HepG2 (cell line): Measurements from ENCODE around the gene F9. TPM values are rescaled to one million over a fixed set of nuclear protein-coding genes. Genes with fewer than 3 reads are reported as not detected.

Experiments used
- ATAC-seq: fragments of 200-7000 bp; cut with Tn5 transposase; 3 replicates; pipeline ENCODE4 v1.9.1; 2020; ENCODE audit warnings: mild to moderate bottlenecking, moderate library complexity
- BruUV-seq: library from RNA; stranded (reverse); fragments of 400-500 nt; replicated peaks from 2 replicates; lab custom pipeline; 2021; lab: Mats Ljungman, UMichigan
- CTCF ChIA-PET: fragments of 300-600 bp; formaldehyde crosslinking; extraction: SDS; loops from one replicate; lab custom pipeline; 2021; ENCODE audit warnings: low total read pairs, inconsistent platforms, low intra/inter-chr PET ratio; lab: Yijun Ruan, JAX
- POLR2A ChIA-PET: fragments of 350-600 bp; sonication (Branson Sonifier 250); formaldehyde crosslinking; loops from one replicate; lab custom pipeline; 2020; ENCODE audit warnings: antibody characterized with exemption, inconsistent platforms; lab: Yijun Ruan, JAX
- DNase-seq: peaks from one replicate; pipeline ENCODE4 v3.0.0-alpha.2; 2015; ENCODE audit warnings: low spot score
- FAIRE-seq: peaks from 3 replicates; lab custom pipeline; 2011; peaks lifted over from hg19 to GRCh38; lab: Jason Lieb, UNC
- H2AFZ ChIP-seq: one replicate; pipeline ENCODE4 v1.6.1; 2011; ENCODE audit warnings: low read length, inconsistent platforms
- H3K27ac ChIP-seq: fragments of 300-600 bp; 3 replicates; pipeline ENCODE4 v1.8.0; 2011; ENCODE audit warnings: mixed run types, mild to moderate bottlenecking, mixed read lengths, low read length, inconsistent platforms; ENCODE audit not compliant: insufficient read depth; ENCODE audit errors: extremely low read length
- H3K27me3 ChIP-seq, 2 experiments: fragments of 200-600 bp in 1 of 2; 2 replicates in 1 of 2; 3 replicates in 1 of 2; pipeline versions ENCODE4 v1.6.0 to v1.8.0; 2011; ENCODE audit warnings: low read length in 2 of 2, mild to moderate bottlenecking in 2 of 2, moderate library complexity in 2 of 2, inconsistent platforms in 1 of 2; ENCODE audit not compliant: insufficient read depth in 2 of 2, control insufficient read depth in 1 of 2
- H3K36me3 ChIP-seq, 2 experiments: fragments of 200-600 bp in 1 of 2; replicated peaks in 1 of 2; 2 replicates in 1 of 2; 3 replicates in 1 of 2; pipeline versions ENCODE4 v1.5.1 to v1.8.0; 2011; ENCODE audit warnings: low read length in 2 of 2, inconsistent platforms in 1 of 2; ENCODE audit not compliant: insufficient read depth in 2 of 2, control insufficient read depth in 1 of 2
- H3K4me1 ChIP-seq: 2 replicates; pipeline ENCODE4 v1.5.1; 2012; ENCODE audit warnings: low read length, inconsistent platforms; ENCODE audit not compliant: insufficient read depth
- H3K4me2 ChIP-seq: 2 replicates; pipeline ENCODE4 v1.6.0; 2011; ENCODE audit warnings: low read depth, low read length, inconsistent platforms
- H3K4me3 ChIP-seq, 3 experiments: fragments of 200-600 bp in 1 of 3; sonication (generic), shearing (Covaris generic) in 1 of 3; replicated peaks in 1 of 3; 2 replicates each; pipeline ENCODE4 v1.5.1; 2011 to 2016; ENCODE audit warnings: low read length in 3 of 3, inconsistent platforms in 2 of 3, low read depth in 2 of 3, mild to moderate bottlenecking in 2 of 3, control low read depth in 1 of 3, mixed read lengths in 1 of 3; ENCODE audit not compliant: insufficient read depth in 1 of 3
- H3K79me2 ChIP-seq: one replicate; pipeline ENCODE4 v1.6.1; 2011; ENCODE audit warnings: low read length, inconsistent platforms; ENCODE audit not compliant: insufficient read depth
- H3K9ac ChIP-seq: 2 replicates; pipeline ENCODE4 v1.6.0; 2011; ENCODE audit warnings: mild to moderate bottlenecking, low read depth, low read length, inconsistent platforms; ENCODE audit not compliant: insufficient read depth
- H3K9me3 ChIP-seq: 2 replicates; pipeline ENCODE4 v1.5.1; 2012; ENCODE audit warnings: mild to moderate bottlenecking, low read length
- H4K20me1 ChIP-seq: 2 replicates; pipeline ENCODE4 v1.6.0; 2011; ENCODE audit warnings: inconsistent platforms, mild to moderate bottlenecking, low read length, moderate library complexity; ENCODE audit not compliant: insufficient read depth
- AKAP8 ChIP-seq: sonication (generic); formaldehyde crosslinking; IDR thresholded peaks from 2 replicates; pipeline ENCODE4 v1.5.1; 2020; ENCODE audit warnings: mild to moderate bottlenecking, missing genetic modification reagents
- ATF1 ChIP-seq: IDR thresholded peaks from 2 replicates; pipeline ENCODE4 v1.6.1; 2016; ENCODE audit warnings: mild to moderate bottlenecking, control low read depth
- ATM ChIP-seq: fragments of 450-650 bp; IDR thresholded peaks from 2 replicates; pipeline ENCODE4 v1.7.1; 2017; ENCODE audit warnings: mild to moderate bottlenecking, borderline replicate concordance
- CEBPZ ChIP-seq: IDR thresholded peaks from 2 replicates; pipeline ENCODE4 v1.6.1; 2012; ENCODE audit warnings: low read length, improper control_type of control experiment
- HMG20A ChIP-seq: IDR thresholded peaks from 2 replicates; pipeline ENCODE4 v1.6.1; 2016; ENCODE audit warnings: borderline replicate concordance
- JUN ChIP-seq: sonication (generic); formaldehyde crosslinking; IDR thresholded peaks from 2 replicates; pipeline ENCODE4 v1.4.0; 2020; ENCODE audit warnings: mild to moderate bottlenecking, missing genetic modification reagents
- TARDBP ChIP-seq: sonication (generic); formaldehyde crosslinking; IDR thresholded peaks from 2 replicates; pipeline ENCODE4 v1.8.0; 2022; ENCODE audit warnings: mild to moderate bottlenecking, missing genetic modification reagents
- TIGD3 ChIP-seq: sonication (generic); formaldehyde crosslinking; IDR thresholded peaks from 2 replicates; pipeline ENCODE4 v1.5.1; 2020; ENCODE audit warnings: mild to moderate bottlenecking, missing genetic modification reagents, borderline replicate concordance
- ZNF12 ChIP-seq: sonication (generic); formaldehyde crosslinking; IDR thresholded peaks from 2 replicates; pipeline ENCODE4 v1.5.0; 2020; ENCODE audit warnings: missing genetic modification reagents
- ZNF18 ChIP-seq: sonication (generic); formaldehyde crosslinking; IDR thresholded peaks from 2 replicates; pipeline ENCODE4 v1.8.0; 2022; ENCODE audit warnings: mild to moderate bottlenecking, missing genetic modification reagents; ENCODE audit not compliant: insufficient replicate concordance
- ZNF441 ChIP-seq: sonication (generic); formaldehyde crosslinking; IDR thresholded peaks from 2 replicates; pipeline ENCODE4 v1.7.0; 2021; ENCODE audit warnings: missing genetic modification reagents, borderline replicate concordance
- ZNF644 ChIP-seq: IDR thresholded peaks from 2 replicates; pipeline ENCODE4 v1.6.1; 2016; ENCODE audit warnings: low read depth
- ZNF7 ChIP-seq: IDR thresholded peaks from 2 replicates; pipeline ENCODE4 v1.6.1; 2016; ENCODE audit warnings: missing biosample characterization, missing genetic modification reagents
- ZNF710 ChIP-seq: sonication (generic); formaldehyde crosslinking; IDR thresholded peaks from 2 replicates; pipeline ENCODE4 v1.5.0; 2020; ENCODE audit warnings: mild to moderate bottlenecking, missing genetic modification reagents, borderline replicate concordance
- WGBS: methylation state at CpG from one replicate; pipeline ENCODE4 v1.1.6; 2017; ENCODE audit warnings: low lambda C conversion rate; 5-methylcytosine and 5-hydroxymethylcytosine counted together
- in situ Hi-C: cut with HindIII; loops from 2 replicates; pipeline ENCODE4 v1.10.0; 2017; ENCODE audit warnings: low pct_unique_long_range_greater_than_20kb; ENCODE audit not compliant: extremely low pct_ligation_motif_present
- intact Hi-C: fragments of 100-400 bp; cut with micrococcal nuclease; formaldehyde crosslinking; loops from one replicate; pipeline ENCODE4 v1.10.0; 2022; ENCODE audit not compliant: unreplicated experiment
- polyA plus RNA-seq, 8 experiments: library from polyadenylated mRNA; depleted of rRNA in 3 of 8; stranded (reverse) in 7 of 8; unstranded in 1 of 8; fragments of >200 nt; fragmentation: Illumina TruSeq in 4 of 8; extraction: Trizol in 4 of 8; gene quantifications; 2 replicates each; pipeline versions ENCODE4 v1.2.1 to v1.2.3, GENCODE V29; 2011 to 2016; ENCODE audit warnings: low read depth in 4 of 8, missing spikeins in 1 of 8, mixed read lengths in 1 of 8; ENCODE audit not compliant: insufficient read depth in 1 of 8
- total RNA-seq, 5 experiments: library from RNA; depleted of rRNA; stranded (reverse); fragments of >200 nt; fragmentation: Illumina TruSeq; extraction: Trizol; gene quantifications; 2 replicates each; pipeline ENCODE4 v1.2.3, GENCODE V29; 2016; ENCODE audit warnings: low read depth in 1 of 5

The F9 gene
- total and polyA plus RNA-seq, 2 of the 13 experiments (the other 11 are each of a cell fraction or from before 2014, with no cell fraction given), result not detected

- H3K79me2 ChIP-seq, result no peaks in the 10 kb centered on the region
- CTCF ChIA-PET, result no interaction called here
- 37% methylated on average over 5 of the region's 5 CpGs for WGBS
- no peak for TF ChIP-seq ATM
- no peak for TF ChIP-seq ZNF441 (CRISPR knock-in tag)
- TF ChIP-seq HMG20A (CRISPR knock-in tag), result no peak
- TF ChIP-seq TIGD3 (CRISPR knock-in tag), result no peak
- no peak for TF ChIP-seq ATF1 (CRISPR knock-in tag)
- no peak for TF ChIP-seq CEBPZ
- no peak for TF ChIP-seq ZNF710 (CRISPR knock-in tag)
- no peak for TF ChIP-seq ZNF644
- TF ChIP-seq JUN, result no peak
- no peak for TF ChIP-seq ZNF12 (CRISPR knock-in tag)
- TF ChIP-seq ZNF7 (CRISPR knock-in tag), result no peak
- TF ChIP-seq TARDBP (CRISPR knock-in tag), result no peak
- no peak for TF ChIP-seq ZNF18 (CRISPR knock-in tag)
- TF ChIP-seq AKAP8 (CRISPR knock-in tag), result no peak
- intact Hi-C loops (no loop called here), in situ Hi-C loops (no loop called here)
- H3K4me2 ChIP-seq, result no peak overlapping the region
- no peaks in the 10 kb centered on the region for H4K20me1 ChIP-seq
- no peak for FAIRE-seq
- H3K4me3 ChIP-seq, result no peak overlapping the region
- ATAC-seq, result no peak
- no peak overlapping the region for H3K9ac ChIP-seq
- no peaks in the 10 kb centered on the region for H3K36me3 ChIP-seq
- BruUV-seq, result no TSS peak
- no peak for DNase-seq
- POLR2A ChIA-PET, result no interaction called here
- H3K9me3 ChIP-seq, result no peaks in the 10 kb centered on the region
- no peaks in the 10 kb centered on the region for H3K27me3 ChIP-seq
- no peak overlapping the region for H2AFZ ChIP-seq
- no peak overlapping the region for H3K27ac ChIP-seq
- no peaks in the 10 kb centered on the region for H3K4me1 ChIP-seq
These were observed 55.1 kb downstream of the F9 start for GRCh38 chrX:139585613-139586012.
